Urothelium cell line (cell line): ENCODE results near the gene ERF.

Source experiments
- DNase-seq: peaks from one replicate; pipeline ENCODE4 v3.0.0; 2011; ENCODE audit warnings: low spot score, mixed read lengths
- FAIRE-seq: peaks from 2 replicates; lab custom pipeline; 2011; peaks lifted over from hg19 to GRCh38; lab: Jason Lieb, UNC

The ERF gene

GRCh38 chr19:42255766-42256745 is 1.1 kb upstream of the ERF start:
- FAIRE-seq (peak; percentile 82), DNase-seq (peak; percentile 35)

GRCh38 chr19:42254089-42254849 is 659 bp downstream of the ERF start:
- DNase-seq (peak; percentile 69), FAIRE-seq (no peak)

GRCh38 chr19:42253245-42254088 is 1.5 kb downstream of the ERF start:
- DNase-seq: peak; percentile 70
- FAIRE-seq: no peak

- DNase-seq (no peak), FAIRE-seq (no peak)
These were observed 2.3 kb downstream of the ERF start for GRCh38 chr19:42252365-42253244.

- DNase-seq: no peak
- FAIRE-seq: no peak
These were observed 3.2 kb downstream of the ERF start for GRCh38 chr19:42251572-42252358.

- FAIRE-seq: peak; percentile 74
- DNase-seq: peak; percentile 32
These were observed 4.0 kb downstream of the ERF start for GRCh38 chr19:42250666-42251531.

GRCh38 chr19:42250183-42250665 is 4.7 kb downstream of the ERF start:
- no peak for FAIRE-seq

GRCh38 chr19:42249769-42250168 is 5.2 kb downstream of the ERF start:
- FAIRE-seq (no peak), DNase-seq (no peak)

More at GRCh38 chr19:42250183-42250665, 4.7 kb downstream of the ERF start:
- DNase-seq: no peak

GRCh38 chr19:42249149-42249750 is 5.7 kb downstream of the ERF start:
- FAIRE-seq: no peak
- no peak for DNase-seq

- DNase-seq: no peak
- FAIRE-seq: no peak
These were observed 6.4 kb downstream of the ERF start for GRCh38 chr19:42248270-42249148.

GRCh38 chr19:42247640-42248199 is 7.2 kb downstream of the ERF start:
- no peak for DNase-seq
- FAIRE-seq: no peak

GRCh38 chr19:42246922-42247639 is 7.8 kb downstream of the ERF start:
- DNase-seq (no peak), FAIRE-seq (no peak)

- DNase-seq (peak; percentile 55), FAIRE-seq (no peak)
These were observed 8.6 kb downstream of the ERF start for GRCh38 chr19:42246143-42246921.

- DNase-seq: no peak
- no peak for FAIRE-seq
These were observed 9.7 kb downstream of the ERF start for GRCh38 chr19:42245231-42245630.
